Measurements from ENCODE around the gene STX8.

Gene STX8

DNA sequence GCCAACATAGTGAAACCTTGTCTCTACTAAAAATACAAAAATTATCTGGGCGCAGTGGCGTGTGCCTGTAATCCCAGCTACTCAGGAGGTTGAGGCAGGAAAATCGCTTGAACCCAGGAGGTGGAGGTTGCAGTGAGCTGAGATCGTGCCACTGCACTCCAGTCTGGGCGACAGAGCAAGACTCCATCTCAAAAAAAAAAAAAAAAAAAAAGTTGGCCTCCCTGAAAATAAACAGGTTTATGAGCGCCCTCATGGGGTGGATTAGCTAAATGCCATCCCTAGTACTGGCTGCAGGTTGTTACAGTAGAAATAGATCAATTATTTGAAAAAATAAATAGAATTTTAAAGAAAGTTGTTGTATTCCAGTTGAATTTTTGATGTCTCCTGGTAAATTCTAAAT is 20.9 kb downstream of the STX8 start:
- DNase-seq = peak; percentile 38

DNA sequence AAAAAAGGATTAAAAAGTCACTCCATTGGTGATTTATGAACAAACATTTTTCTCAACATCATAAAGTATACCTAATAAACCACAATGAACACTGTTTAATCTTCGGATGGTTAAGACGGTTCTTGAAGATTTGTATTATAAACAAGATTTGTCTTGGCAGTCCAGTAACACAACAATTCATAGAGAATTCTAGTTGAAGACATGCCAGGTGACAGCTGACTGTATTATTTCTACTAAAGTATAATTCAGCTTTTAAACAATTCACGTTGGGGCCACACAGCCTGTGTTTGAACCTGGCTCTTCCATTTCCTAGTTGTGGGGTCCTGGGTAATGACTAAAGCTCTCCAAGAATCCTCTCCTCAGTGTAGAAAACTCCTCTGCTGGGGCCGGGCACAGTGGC is 22.0 kb downstream of the STX8 start:
- DNase-seq = no peak

DNA sequence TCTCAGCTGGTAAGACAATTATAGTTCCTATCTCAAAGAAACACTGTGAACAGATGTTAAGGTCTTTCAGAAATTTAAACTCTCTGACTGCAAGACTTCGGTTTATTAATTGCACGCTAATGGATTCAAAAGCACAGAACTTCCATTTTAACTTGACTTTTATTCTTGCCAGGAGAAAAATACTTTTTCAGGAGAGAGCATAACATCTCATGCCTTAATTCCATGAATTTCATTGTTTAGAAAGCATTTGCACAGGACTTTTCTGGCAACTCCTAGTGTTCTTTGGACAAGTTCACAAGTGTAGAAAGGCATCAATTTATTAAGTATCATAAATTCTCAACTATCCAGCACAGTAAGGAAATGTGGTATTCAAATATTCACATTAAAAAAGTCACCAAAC is 22.4 kb downstream of the STX8 start:
- DNase-seq = no peak

DNA sequence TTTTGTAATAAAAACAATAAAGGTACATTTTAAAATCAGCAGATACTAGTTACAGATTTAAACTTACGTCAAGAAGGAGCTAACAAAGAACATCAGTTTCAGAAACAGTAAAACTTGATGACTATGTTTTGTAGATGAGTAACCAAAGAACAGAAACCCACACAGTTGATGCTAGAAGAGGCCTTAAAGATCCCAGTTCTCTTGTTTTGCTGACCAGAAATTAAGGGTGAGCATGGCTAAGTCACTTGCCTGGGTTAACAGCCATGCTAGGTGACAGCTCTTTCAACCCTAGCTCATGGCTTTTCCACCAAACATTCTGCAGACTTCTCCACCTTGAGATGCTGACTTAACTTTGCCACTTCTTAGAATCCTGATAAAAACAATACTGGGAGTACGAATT is 26.4 kb downstream of the STX8 start:
- DNase-seq = no peak

DNA sequence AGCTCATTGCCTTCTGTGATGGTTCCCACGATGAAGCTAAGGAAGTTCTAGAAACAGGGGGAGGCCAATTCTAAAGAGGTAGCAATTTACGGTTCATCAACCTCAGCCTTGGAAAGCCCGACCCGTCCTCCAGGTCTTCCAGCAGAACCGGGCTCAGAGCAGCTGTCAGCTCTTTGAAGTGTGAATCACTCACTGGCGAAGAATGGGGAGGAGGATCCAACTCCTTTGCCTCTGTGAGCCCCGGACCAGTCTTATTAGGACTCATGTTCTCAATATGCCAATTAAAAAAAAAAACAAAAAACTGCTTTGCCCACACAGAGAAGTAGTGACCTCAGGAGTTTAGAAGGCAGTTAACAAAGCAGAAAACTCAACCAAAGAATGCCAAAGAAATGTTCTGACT is 31.4 kb downstream of the STX8 start:
- no peak for DNase-seq

DNA sequence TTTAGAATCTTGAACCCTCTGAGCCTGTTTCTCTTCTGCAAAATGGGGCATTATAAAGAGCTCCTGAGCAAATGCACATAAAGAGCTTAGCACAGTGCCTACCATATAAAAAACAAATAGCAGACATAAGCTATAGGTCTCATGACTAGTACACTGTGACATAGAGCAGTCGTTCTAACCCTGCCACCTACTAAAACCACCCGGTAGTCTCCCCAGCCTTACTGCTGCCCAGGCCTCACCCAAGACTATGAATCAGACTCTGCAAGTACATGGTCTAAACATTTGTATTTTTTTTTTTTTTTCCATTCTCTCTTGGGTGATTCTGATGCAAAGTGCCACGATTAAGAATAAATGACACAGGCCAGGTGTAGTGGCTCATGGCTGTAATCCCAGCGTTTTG is 33.9 kb downstream of the STX8 start:
- no peak for DNase-seq

DNA sequence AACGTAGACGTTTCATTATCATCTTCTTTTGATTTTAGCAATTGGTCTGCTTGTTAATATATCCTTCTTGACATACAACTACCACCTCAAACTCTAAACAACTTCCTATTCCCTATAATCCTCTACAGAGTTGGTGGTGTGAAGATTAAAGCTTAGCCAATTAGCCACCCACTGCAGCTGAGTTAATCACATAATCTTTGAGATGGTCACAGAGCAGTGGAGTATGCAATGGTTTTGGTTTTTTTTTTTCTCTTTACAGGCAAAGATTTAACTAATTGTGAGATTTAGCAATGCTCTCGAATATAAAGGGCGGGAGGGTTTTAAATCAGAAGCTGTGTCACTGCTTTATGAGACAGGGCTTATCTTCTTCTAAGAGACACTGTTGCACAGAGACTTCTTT is 37.0 kb downstream of the STX8 start:
- no peak for DNase-seq

DNA sequence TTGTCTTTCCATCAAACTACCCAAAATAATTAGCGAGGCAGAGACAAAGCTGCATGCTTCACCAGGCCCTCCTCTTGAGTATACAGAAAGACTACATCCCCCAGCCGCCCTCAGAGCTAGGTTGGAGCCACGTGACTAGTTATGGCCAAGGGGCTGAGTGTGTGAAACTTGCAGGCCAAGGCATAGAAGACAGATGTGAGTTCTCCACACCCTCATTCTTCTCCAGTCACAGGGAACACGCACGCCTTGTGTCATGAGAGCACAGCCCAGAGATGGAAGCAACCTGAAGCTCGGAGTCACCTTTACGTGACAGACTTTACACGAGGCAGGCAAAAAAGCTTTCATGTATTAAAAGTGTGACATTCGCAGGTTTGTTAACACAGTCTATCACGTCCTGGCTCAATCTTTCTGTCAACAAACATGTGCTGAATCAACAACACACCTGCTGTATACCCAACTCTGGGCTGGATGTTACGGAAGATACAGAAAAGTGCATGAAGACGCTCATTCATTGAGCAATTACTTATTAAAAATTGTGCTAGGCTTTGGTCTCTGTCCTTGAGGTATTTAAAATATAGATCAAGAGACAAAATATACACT is 38.3 kb downstream of the STX8 start:
- DNase-seq = no peak

DNA sequence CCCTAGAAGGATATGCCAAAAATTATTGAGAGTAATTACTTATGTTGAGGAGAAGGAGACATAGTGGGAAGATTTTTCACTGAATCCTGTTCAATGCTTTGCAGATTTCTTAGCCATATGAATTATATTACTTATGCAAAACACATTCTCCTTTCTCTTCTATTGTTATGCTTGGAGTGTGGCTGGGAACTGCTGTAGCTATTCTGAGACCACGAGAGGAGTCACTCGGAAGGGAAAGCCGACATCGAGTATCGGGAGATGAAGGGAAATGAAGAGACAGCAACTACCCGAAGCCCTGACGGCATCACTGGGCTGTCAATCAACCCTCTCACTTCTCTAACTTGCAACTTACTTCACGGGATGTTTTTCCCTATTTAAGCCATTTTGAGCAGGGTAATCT is 39.6 kb downstream of the STX8 start:
- DNase-seq = no peak

DNA sequence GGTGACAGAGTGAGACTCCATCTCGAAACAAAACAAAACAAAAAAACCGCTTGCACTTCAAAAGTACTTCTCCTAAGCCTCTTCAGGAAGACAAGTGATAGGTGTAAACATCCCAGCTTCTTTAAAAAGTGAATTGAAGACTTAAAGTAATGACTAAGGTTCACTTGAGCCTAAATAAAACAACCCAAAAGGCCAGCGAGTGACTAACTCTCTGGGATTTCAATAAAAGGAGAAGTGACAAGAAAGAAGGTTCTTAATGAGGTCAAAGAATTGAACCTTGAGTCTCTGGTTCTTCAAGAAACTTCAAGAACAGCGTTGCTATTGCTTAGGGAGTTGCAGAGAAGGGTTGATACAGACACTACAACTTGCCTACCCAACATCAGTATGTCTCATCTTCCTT is 42.2 kb downstream of the STX8 start:
- peak in 1 of 2 donors; percentile 10 for DNase-seq

DNA sequence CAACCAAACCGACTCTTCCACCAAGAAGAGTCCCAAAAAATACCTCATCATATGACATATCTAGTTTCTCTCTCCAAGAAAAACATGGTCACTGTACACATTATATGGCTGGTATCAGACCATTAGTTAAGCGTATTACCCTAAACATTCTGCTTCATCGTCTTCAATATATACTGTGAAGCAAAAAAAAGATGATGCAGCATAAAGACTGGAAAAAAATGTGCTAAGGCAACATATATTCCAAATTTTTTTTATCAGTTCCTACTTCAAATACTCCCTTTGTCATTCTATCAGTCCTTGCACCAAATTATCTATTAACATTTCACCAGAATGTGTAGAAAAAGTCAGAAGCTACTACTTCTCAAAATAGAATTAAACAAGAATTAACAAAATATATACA is 42.9 kb downstream of the STX8 start:
- no peak for DNase-seq

DNA sequence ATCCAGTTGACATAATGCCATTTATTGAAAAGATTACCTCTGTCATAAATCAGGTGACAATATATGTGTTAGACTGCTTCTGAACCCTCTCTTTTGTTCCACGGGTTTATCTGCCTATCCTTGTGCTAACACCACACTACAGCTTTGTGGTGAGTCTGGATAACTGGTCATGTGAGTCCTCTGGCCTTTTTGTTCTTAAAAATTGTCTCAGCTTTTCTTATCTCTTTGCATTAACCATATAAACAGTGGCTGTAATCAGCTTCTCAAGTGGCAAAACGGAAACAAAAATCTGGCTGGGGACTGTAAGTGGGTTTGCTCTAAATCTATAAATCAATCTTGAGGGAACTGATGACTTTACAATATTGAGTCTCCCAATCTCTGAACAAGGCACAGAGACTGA is 44.6 kb downstream of the STX8 start:
- no peak for DNase-seq

DNA sequence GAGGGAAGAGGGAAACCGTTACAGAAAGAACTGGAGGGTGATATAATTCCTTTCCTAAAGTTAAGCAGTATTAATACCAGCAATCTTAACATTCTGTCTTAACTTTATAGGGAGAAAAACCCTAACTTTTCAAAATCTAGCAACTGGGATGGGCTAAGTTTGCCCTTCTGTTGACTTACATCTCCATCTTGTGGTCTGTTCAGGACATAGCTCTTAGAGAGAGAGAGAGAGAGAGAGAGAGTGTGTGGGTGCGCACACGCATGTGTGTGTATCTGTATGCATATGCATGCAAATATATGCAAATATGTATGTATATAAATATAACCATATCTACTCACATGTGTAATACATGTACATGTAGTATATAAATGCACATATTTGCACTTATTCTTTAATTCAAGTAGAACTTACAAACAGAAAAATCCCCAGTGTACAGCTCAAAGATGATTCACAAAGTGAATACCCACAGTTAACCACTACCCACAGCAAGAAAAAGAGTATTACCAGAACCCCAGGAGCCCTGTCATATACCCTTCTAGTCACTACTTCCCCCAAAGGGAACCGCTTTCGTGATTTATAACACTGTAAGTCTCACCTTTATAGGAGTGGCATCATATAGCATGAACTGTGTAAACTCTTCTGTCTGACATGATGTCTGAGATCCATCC is 46.5 kb downstream of the STX8 start:
- DNase-seq = peak; percentile 4 to 17

DNA sequence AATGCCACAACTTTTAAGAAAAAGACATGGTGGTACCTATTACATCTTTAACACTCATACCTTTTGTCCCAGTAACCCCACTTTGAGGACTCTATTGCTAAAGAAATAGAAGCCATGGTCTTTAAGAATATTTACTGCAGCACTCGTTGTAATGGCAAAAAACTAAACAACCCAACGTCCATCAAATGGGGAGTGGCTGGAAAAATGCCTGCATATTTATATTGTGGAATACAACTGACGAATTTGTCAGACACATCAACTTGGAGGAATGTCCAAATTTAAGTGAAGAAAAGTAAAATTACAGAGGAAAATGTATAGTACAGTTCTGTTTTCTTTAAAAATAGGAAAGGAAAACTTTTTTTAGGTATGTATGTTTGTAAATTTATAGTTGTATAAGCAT is 47.8 kb downstream of the STX8 start:
- DNase-seq = no peak

DNA sequence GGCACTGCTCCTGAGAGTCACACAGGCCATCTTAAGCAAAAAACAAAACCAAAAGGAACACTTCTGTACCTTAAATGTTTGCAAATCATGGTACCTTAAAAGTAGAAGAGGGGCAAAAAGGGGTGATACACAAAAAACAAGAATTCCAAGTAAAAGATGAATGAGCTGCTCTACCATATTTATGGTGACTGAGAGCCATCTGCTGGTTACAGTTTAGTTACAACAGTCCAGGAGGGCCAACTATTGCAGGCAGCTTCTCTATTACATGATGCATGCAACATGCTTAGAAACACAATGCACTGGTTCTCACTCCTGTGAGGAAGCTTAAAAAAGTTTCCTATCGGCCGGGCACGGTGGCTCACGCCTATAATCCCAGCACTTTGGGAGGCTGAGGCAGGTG is 53.5 kb downstream of the STX8 start:
- peak; percentile 45 to 52 for DNase-seq

DNA sequence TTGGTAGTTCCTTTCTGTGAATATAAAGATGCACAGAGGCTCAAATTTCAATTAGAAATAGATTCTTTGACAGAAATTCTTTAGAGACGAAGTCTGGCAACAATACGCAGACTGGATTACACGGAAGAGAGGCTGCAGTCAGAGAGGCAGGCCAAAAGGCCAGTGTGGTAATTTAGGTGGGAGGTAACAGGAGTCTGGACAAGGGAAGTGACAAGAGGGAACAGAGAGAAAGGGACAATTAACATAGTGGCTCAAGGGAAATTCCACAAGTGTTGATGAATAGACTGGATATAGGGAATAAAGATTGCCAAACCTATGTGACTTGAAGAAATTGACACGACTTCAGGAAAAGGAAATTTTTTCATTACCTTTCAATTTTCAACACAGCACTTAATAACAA is 54.6 kb downstream of the STX8 start:
- peak; percentile 9 to 36 for DNase-seq

DNA sequence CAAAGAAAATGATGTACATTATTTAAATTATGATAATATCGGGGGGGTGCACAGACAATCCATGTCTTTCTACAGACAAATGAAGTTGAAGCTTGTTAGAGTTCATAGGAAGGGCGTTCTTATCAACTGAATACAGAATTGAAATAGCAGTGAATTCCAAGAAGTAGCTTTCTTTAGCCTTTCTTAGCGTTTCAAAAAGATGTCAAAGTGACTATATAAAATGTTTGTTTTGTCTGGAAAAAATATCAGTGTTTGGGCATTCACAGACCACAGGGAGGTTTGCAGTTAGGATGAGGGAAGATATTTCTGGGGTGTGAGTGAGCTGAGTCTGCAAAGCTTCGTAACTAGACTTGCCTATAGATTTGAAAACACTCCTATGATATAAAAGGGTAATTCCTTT is 55.0 kb downstream of the STX8 start:
- no peak for DNase-seq

DNA sequence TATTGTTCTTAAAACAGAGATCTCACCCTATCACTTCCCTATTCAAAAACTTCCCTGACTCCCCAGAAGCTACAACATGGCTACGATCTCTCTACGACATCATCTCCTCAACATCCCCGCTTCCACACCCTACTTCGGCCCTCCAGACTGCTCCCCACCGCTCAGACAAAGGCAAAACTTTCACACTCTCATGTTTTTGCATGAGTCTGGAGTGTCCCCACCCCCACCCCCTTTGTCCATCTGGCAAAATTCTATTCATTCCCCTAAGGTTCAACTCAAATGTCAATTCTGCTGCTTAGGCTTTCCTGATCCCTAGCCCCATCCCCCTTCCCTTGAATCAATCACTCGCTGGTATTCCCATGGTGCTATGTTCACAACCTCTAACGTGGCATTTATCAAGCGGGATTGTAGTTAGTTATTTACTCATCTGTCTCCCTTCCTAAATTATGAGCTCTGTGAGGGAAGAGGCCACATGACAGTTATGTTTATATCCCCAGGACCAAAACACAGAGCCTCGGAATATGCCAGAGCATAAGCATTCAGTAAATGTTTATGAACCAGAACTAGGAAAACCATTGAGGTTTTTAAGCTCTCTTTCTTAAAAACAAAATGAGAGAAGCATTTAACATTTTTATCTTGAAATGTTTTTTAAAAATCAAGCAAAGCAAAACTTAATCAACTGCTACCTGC is 55.9 kb downstream of the STX8 start:
- no peak for DNase-seq

DNA sequence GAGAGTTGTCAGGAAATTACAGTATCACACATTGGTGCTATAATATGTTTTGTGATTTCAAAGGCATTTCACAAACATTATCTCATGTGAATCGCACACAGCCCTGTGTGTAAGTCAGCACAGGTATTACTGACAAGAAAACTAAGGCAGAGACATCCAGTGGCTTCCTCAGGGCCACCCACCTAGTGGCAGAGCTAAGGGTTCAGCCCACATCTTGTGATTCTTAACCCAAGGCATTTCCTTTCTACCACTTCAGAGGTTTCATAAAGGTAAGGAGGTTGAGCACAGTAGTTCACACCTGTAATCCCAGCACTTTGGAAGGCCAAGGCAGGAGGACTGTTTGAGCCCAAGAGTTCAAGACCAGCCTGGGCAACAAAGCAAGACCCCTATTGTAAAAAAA is 58.2 kb downstream of the STX8 start:
- no peak for DNase-seq

DNA sequence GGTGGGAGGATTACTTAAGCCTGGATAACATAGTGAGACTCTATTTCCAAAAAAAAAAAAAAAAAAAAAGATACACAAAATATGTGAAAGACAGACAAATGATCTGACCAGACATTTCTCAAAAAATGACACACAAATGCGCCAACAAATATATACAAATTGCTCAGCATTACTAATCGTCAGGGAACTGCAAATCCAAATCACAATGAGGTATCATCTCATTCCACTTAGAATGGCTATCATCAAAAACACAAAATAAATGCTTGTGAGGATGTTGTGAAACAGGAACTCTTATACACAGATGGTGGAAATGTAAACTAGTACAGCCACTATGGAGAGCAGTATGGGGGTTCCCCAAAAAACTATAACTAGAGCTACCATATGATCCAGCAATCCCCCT is 62.4 kb downstream of the STX8 start:
- no peak for DNase-seq

DNA sequence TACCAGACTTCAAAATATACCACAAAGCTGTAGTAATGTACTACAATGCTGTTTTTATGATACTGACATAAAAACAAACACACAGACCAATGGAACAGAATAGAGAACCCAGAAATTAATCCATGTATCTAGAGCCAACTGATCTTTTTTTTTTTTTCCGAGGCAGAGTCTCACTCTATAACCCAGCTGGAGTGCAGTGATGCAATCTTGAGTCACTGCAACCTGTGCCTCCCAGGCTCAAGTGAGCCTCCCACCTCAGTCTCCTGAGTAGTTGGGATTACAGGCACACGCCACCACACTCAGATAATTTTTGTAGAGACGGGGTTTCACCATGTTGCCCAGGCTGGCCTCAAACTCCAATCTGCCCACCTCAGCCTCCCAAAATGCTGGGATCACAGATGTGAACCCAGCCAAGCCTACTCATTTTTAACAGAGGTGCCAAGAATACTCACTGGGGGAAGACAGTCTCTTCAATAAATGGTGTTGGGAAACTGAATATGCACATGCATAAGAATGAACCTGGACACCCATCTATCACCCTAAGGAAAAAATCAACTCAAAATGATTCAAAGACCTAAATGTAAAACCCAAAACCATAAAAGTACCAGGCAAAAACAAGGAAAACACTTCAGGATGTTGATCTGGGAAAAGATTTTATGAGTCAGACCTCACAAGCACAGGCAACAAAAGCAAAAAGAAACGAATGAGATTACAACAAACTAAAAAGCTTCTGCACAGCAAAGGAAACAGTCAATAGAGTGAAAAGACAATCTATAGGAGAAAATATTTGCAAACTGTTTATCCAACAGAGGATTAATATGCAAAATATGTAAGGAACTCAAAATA is 63.1 kb downstream of the STX8 start:
- no peak for DNase-seq

DNA sequence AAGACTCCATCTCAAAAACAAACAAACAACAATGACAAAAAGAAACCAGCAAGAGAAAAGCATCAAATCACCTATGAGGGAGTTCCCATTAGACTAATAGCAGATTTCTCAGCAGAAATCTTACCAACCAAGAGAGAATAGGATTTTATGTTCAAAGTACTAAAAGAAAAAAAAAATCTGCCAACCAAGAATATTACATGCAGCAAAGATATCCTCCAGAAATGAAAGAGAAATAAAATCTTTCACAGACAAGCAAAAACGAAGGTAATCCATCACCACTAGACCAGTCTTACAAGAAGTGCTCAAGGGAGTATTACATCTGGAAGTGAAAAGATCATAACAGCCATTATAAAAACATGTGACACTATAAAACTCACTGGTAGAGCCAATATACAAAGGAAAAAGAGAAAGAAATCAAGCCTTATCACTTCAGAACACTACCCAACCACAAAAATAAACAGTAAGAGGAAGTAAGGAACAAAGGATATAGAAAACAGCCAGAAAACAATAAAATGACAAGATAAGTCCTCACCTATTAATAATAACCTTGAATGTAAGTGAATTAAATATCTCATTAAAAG is 66.3 kb downstream of the STX8 start:
- no peak for DNase-seq

DNA sequence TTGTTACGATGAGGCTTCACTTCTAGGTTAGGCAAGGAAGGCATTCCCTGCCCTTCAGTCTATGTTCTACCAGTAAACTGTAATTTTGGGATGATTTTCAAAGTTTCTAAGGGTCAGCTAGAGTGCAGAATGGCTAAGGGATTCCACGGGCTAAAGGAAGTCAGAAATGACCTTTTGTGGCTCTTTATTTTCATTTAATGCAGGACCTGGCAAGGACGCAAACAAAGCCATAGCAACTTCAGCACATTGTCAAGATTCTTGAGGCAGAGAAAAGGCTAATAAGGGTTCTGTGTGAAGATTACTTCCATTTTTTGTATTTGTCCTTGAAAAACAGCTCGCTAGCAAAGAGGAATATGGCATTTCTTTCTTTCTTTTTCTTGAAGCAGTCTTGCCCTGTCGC is 76.6 kb downstream of the STX8 start:
- no peak for DNase-seq
